ENCODE results near the gene RPS29.

DNA sequence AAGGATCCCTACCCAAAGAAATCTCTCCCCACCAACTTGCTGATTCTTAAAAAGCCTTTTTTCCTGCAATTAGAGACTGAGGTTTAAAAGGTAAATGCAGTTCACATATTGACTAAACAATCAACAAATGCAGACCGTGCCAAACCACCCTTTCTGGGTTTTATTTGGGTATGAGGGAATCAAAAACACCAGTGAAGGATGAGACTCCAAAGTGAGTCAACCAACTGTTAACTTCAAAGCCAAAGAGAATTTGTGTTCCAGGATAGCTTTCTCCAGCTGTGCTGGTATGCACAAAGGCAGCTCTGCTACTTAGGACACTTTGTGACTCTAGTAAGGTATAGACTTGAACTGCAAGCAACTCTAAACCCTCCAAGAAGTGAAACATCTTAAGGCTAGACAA lies 39.4 kb downstream of the RPS29 start:
- TF ChIP-seq SRF (CRISPR knock-in tag; IDR thresholded peaks at IDR 0.05): no peak
- no peak for TF ChIP-seq EZH2 (IDR thresholded peaks at IDR 0.05; ENCODE audit: borderline replicate concordance, low read depth, low read length)
- TF ChIP-seq NRF1 (conservative IDR thresholded peaks at IDR 0.05 in 1 of 2, IDR thresholded peaks at IDR 0.05 in 1 of 2): no peak
- TF ChIP-seq ZZZ3 (IDR thresholded peaks at IDR 0.05): no peak
- TF ChIP-seq, protein P1, sequence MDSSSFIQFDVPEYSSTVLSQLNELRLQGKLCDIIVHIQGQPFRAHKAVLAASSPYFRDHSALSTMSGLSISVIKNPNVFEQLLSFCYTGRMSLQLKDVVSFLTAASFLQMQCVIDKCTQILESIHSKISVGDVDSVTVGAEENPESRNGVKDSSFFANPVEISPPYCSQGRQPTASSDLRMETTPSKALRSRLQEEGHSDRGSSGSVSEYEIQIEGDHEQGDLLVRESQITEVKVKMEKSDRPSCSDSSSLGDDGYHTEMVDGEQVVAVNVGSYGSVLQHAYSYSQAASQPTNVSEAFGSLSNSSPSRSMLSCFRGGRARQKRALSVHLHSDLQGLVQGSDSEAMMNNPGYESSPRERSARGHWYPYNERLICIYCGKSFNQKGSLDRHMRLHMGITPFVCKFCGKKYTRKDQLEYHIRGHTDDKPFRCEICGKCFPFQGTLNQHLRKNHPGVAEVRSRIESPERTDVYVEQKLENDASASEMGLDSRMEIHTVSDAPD (CRISPR knock-in tag; IDR thresholded peaks at IDR 0.05): no peak
- TF ChIP-seq, protein P2, sequence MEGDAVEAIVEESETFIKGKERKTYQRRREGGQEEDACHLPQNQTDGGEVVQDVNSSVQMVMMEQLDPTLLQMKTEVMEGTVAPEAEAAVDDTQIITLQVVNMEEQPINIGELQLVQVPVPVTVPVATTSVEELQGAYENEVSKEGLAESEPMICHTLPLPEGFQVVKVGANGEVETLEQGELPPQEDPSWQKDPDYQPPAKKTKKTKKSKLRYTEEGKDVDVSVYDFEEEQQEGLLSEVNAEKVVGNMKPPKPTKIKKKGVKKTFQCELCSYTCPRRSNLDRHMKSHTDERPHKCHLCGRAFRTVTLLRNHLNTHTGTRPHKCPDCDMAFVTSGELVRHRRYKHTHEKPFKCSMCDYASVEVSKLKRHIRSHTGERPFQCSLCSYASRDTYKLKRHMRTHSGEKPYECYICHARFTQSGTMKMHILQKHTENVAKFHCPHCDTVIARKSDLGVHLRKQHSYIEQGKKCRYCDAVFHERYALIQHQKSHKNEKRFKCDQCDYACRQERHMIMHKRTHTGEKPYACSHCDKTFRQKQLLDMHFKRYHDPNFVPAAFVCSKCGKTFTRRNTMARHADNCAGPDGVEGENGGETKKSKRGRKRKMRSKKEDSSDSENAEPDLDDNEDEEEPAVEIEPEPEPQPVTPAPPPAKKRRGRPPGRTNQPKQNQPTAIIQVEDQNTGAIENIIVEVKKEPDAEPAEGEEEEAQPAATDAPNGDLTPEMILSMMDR (IDR thresholded peaks at IDR 0.05 in 2 of 3, conservative IDR thresholded peaks at IDR 0.05 in 1 of 3; ENCODE audit: insufficient read depth in 2 of 3, low read depth in 1 of 3, low read length in 3 of 3): no peak
- TF ChIP-seq TCF7L2 (IDR thresholded peaks at IDR 0.05; ENCODE audit: low read depth, low read length): no peak
- no peak for TF ChIP-seq HDAC1 (IDR thresholded peaks at IDR 0.05)
- no peak for TF ChIP-seq MYC (IDR thresholded peaks at IDR 0.05; ENCODE audit: low read depth, low read length)
- TF ChIP-seq MYC (CRISPR knock-in tag; IDR thresholded peaks at IDR 0.05; ENCODE audit: borderline replicate concordance, low read depth): no peak
- no peak for TF ChIP-seq KAT8 (IDR thresholded peaks at IDR 0.05; ENCODE audit: low read depth)
- no peak for TF ChIP-seq SAFB2 (IDR thresholded peaks at IDR 0.05; ENCODE audit: borderline replicate concordance, low read depth, low read length, severe bottlenecking)
- no peak for TF ChIP-seq CAMTA2 (CRISPR knock-in tag; conservative IDR thresholded peaks at IDR 0.05)
- no peak for TF ChIP-seq RBM15 (IDR thresholded peaks at IDR 0.05; ENCODE audit: insufficient read depth, low read length)
- no peak for TF ChIP-seq ZNF239 (CRISPR knock-in tag; IDR thresholded peaks at IDR 0.05)
